D721Med (cell line): ENCODE data around the gene CWC27.
"Not testable (repeated sequence)": the region's sequence is repeated elsewhere in the genome, so short reads cannot be mapped to it uniquely, and the experiment has no call there.

Experiments used
- DNase-seq: peaks from one replicate; pipeline ENCODE4 v3.0.0; 2011; ENCODE audit warnings: low spot score; ENCODE audit not compliant: insufficient read length
- FAIRE-seq: peaks from 2 replicates; lab custom pipeline; 2011; peaks lifted over from hg19 to GRCh38; lab: Jason Lieb, UNC
- CTCF ChIP-seq: IDR thresholded peaks from 2 replicates; pipeline ENCODE4 v1.5.1; 2012; ENCODE audit warnings: mild to moderate bottlenecking, control low read depth; ENCODE audit not compliant: insufficient read depth; ENCODE audit errors: missing control alignments

CWC27 gene

DNA sequence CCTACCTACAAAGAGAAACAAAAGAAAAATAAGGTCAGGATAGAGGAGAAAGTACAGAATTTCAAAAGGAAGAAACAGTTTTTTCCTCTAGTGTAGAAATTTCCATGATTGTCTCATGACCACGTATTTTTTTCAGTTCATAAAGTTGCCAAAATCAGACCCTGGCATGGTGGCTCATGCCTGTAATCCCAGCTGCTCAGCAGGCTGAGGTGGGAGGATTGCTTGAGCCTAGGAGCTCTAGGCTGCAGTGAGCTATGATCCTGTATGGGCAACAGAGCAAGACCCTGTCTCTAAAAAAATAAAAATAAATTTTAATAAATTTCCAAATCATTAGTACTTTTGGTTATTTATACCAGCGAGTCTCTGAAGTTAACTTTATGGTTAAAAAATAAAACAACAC, 37.8 kb downstream of the CWC27 start:
- no peak for FAIRE-seq
- DNase-seq, result no peak
- TF ChIP-seq CTCF, result no peak

DNA sequence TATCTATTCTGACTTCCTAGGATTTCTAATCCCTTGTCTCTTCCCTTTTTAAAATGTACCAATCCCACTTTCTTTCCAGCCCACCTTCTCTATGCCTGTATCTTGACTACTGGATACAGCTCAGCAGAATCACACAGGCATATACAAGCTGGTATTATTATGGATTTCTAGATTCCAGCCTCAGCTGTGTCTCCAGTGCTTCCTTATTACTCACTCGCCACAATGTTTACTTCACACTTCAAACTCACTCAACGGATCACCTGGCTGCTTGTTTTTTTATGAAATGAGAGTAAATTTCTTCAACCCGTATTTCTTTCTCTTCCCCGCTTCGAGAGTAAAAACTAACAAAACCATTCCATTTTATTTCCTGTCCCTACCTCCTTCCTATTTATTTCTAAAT, 38.8 kb downstream of the CWC27 start:
- DNase-seq (no peak), FAIRE-seq (no peak)
- no peak for TF ChIP-seq CTCF

DNA sequence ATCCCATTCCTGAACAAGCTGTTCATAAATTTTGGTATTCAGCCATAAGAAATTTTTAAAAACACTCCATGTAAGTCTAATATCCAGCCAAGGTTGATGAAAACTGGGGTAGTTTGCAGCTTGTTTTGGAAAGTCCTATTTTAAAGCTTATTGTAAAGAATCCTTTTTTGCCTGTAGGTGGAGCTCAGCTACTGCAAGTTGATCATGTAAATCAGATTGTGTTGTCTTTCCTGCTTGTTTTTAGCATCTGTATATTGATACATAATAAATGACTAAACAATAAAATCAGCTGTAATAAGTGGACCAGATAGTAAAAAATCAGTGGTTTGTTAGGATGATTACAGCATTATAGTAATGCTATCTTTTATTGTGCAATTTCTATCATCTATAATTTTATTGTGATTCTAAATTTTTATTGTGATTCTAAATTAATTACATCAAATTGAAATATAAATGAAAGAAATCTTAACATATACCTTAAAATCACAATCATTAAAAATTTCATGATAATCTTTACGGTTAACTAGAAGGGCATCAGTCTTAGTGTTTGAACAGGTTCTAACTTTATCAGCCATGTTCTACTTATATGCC, 42.4 kb downstream of the CWC27 start:
- peak; percentile 84 for FAIRE-seq
- TF ChIP-seq CTCF, result peak; percentile 86
- DNase-seq, result peak; percentile 11

DNA sequence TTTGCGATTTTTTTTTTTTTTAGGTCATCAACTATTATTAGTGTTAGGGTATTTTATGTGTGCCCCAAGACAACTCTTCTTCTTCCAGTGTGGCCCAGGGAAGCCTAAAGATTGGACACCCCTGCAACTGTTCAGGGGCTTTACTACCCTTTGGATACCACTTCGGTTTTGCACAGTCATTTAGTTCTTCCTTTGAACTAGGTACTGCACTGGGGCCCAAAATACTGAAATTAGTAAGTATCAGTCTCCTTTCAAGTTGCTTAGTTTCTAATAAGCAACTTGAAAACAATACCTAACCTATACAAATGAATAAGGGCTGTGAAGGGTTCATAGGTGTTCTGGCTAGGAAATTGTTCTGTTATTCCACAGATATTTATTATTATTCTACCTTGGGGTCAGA, 45.3 kb downstream of the CWC27 start:
- FAIRE-seq, result no peak
- no peak for DNase-seq
- TF ChIP-seq CTCF, result no peak

GRCh38 chr5:64818245-64818644, 49.5 kb downstream of the CWC27 start:
- no peak for TF ChIP-seq CTCF
- no peak for FAIRE-seq
- DNase-seq, result no peak

DNA sequence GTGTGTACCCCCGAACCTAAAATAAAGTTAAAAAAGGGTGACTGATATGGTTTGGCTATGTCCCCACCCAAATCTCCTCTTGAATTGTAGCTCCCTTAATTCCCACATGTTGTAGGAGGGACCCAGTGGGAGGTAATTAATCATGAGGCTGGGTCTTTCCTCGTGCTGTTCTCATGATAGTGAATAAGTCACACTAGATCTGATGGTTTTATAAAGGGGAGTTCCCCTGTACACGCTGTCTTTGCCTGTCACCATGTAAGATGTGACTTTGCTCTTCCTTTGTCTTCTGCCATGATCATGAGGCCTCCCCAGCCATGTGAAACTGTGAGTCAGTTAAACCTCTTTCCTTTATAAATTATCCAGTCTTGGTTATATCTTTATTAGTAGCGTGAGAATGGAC, 50.6 kb downstream of the CWC27 start:
- not testable (repeated sequence) for DNase-seq, FAIRE-seq

DNA sequence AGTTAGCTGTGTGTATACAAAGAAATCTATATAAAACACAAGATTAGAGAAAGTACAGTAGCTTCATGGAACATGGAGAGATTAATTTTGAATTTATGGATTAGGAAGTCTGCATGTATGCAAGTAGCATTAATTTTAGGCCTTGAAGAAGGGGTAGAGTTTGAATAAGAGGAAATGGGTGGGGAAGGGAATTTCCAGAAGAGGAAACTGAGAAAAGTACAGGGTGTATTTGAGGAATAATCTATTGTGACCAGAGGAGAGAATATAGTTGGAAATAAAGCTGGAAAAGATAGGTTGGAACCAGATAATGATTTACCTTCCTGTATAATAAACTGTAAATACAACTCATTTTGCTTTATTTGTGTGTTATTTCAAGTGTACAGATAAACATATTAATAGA, 53.6 kb downstream of the CWC27 start:
- DNase-seq, result no peak
- TF ChIP-seq CTCF, result no peak
- FAIRE-seq, result no peak

- no peak for DNase-seq
- no peak for FAIRE-seq
- TF ChIP-seq CTCF, result no peak
Measured at GRCh38 chr5:64826541-64826940, 57.8 kb downstream of the CWC27 start.
